ENCODE results near the gene INPP4B. TPM values are rescaled to one million over a fixed set of nuclear protein-coding genes. Genes with fewer than 3 reads are reported as not detected.

The INPP4B gene
- total and polyA plus RNA-seq, 9 donors, result 1.7 to 14.7 (median 10.7) TPM

DNA sequence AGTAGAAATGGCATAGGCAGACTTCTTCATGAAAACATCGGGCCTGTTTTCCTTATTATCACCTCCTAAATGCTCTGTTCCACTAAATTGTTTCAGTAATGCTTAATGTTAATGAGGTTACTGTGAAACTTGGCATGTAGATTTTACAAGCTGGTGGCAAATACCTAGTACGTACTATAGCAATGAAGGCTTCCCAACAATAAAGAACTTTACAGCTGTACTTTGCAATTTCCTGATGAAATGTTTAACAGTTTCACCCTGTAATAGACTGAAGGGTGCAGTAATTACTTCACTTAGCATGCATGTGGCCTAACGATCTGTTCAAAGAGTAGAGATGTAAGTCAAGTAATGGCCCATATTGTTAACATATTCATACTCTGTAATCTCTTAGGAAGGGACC is 685.0 kb downstream of the INPP4B start:
- no peak for TF ChIP-seq EP300 (IDR thresholded peaks at IDR 0.05)
- TF ChIP-seq POLR2A (IDR thresholded peaks at IDR 0.05), result no peak
- TF ChIP-seq, protein P1, sequence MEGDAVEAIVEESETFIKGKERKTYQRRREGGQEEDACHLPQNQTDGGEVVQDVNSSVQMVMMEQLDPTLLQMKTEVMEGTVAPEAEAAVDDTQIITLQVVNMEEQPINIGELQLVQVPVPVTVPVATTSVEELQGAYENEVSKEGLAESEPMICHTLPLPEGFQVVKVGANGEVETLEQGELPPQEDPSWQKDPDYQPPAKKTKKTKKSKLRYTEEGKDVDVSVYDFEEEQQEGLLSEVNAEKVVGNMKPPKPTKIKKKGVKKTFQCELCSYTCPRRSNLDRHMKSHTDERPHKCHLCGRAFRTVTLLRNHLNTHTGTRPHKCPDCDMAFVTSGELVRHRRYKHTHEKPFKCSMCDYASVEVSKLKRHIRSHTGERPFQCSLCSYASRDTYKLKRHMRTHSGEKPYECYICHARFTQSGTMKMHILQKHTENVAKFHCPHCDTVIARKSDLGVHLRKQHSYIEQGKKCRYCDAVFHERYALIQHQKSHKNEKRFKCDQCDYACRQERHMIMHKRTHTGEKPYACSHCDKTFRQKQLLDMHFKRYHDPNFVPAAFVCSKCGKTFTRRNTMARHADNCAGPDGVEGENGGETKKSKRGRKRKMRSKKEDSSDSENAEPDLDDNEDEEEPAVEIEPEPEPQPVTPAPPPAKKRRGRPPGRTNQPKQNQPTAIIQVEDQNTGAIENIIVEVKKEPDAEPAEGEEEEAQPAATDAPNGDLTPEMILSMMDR (IDR thresholded peaks at IDR 0.05), result no peak
- H3K27me3 ChIP-seq, result no peaks in the 10 kb centered on the region
- no peak overlapping the region for H3K27ac ChIP-seq
- no peaks in the 10 kb centered on the region for H3K4me1 ChIP-seq (ENCODE audit: insufficient read depth)
- WGBS, 3 donors, result 82 to 89% (median 85%) methylated on average over 3 of the region's 3 CpGs
- no peak overlapping the region for H3K4me3 ChIP-seq
- DNase-seq, result no peak
- intact Hi-C loops (cut with DNase I), result no loop called here
- no peaks in the 10 kb centered on the region for H3K36me3 ChIP-seq
- no peaks in the 10 kb centered on the region for H3K9me3 ChIP-seq

DNA sequence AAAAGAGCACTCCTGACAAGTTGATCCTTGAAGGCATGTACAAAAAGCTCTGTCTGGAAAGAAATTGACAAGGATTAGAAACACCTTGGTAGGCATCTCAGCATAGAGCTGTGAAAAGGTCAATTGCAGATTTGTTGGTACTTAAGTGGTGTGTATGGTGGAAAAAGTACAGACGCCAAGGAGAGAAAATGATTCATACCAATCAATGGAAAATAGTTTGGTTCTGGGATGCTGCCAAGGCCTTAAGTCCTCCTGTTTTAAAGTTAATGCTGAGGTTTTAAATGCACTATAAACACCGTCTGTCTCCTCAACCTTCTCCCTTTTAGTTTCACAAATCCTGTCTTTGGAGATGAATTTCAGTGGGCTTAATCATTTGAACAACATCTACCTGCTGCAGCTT is 685.6 kb downstream of the INPP4B start:
- no peak for DNase-seq
- no peaks in the 10 kb centered on the region for H3K4me1 ChIP-seq (ENCODE audit: insufficient read depth)
- WGBS, 3 donors, result 60 to 84% (median 76%) methylated on average over 2 of the region's 2 CpGs
- no peak overlapping the region for H3K4me3 ChIP-seq
- TF ChIP-seq EP300 (IDR thresholded peaks at IDR 0.05) (no peak), POLR2A (IDR thresholded peaks at IDR 0.05) (no peak)
- TF ChIP-seq, protein P1 (IDR thresholded peaks at IDR 0.05), result no peak
- no peaks in the 10 kb centered on the region for H3K9me3 ChIP-seq
- intact Hi-C loops (cut with DNase I), result no loop called here
- H3K27me3 ChIP-seq, result no peaks in the 10 kb centered on the region
- no peaks in the 10 kb centered on the region for H3K36me3 ChIP-seq
- H3K27ac ChIP-seq, result no peak overlapping the region

DNA sequence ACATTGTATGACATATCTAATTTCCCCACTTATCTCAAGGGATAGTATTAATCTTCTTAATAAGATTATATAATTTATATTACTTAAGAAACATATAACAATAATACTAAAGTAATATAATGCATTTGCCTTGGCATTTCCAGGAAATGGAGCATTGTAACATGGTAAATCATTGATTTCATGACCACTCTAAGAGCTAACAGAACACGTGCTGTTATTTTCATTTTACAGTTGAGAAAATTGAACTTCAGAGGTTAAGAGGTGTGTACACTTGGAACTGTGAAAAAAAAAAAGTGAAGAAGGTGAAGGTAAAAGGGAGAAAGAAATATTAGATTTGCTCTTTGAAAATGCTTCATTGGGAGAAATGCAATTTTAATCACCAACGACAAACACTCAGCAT is 687.1 kb downstream of the INPP4B start:
- intact Hi-C loops (cut with DNase I), result no loop called here
- no peaks in the 10 kb centered on the region for H3K27me3 ChIP-seq
- peaks cover 3% of the 10 kb centered on the region for H3K4me1 ChIP-seq (ENCODE audit: insufficient read depth)
- no peaks in the 10 kb centered on the region for H3K9me3 ChIP-seq
- no peak for DNase-seq
- WGBS, 3 donors, result 95 to 96% (median 95%) methylated on average over 2 of the region's 2 CpGs
- H3K27ac ChIP-seq, result no peak overlapping the region
- no peaks in the 10 kb centered on the region for H3K36me3 ChIP-seq
- no peak overlapping the region for H3K4me3 ChIP-seq
- TF ChIP-seq, protein P1 (IDR thresholded peaks at IDR 0.05), result no peak
- TF ChIP-seq EP300 (IDR thresholded peaks at IDR 0.05) (no peak), POLR2A (IDR thresholded peaks at IDR 0.05) (no peak)

DNA sequence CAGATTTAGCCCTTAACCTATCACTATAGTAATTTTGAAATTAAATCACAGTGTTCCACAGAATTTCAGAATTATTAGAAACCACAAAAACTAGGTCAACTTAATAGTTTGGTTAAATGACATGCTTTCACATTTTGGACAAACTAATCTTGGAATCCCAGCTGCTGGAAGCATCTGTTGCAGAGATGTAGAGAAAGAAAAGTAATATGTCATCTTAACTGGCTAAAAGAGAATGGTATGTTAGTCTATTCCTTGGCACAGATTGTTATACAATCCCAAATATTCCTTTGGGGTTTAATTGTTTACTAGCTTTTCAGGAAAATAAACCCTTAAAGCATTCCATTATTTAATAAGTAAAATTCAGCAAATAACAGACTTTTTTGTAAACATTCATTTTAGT is 689.8 kb downstream of the INPP4B start:
- Histone ChIP-seq H3K36me3 (no peaks in the 10 kb centered on the region), H3K4me1 (ENCODE audit: insufficient read depth) (peaks cover 3% of the 10 kb centered on the region), H3K27me3 (no peaks in the 10 kb centered on the region), H3K4me3 (no peak overlapping the region), H3K27ac (no peak overlapping the region), H3K9me3 (no peaks in the 10 kb centered on the region)
- TF ChIP-seq, protein P1 (IDR thresholded peaks at IDR 0.05), result no peak
- TF ChIP-seq POLR2A (IDR thresholded peaks at IDR 0.05) (no peak), EP300 (IDR thresholded peaks at IDR 0.05) (no peak)
- intact Hi-C loops (cut with DNase I), result no loop called here
- no peak for DNase-seq

DNA sequence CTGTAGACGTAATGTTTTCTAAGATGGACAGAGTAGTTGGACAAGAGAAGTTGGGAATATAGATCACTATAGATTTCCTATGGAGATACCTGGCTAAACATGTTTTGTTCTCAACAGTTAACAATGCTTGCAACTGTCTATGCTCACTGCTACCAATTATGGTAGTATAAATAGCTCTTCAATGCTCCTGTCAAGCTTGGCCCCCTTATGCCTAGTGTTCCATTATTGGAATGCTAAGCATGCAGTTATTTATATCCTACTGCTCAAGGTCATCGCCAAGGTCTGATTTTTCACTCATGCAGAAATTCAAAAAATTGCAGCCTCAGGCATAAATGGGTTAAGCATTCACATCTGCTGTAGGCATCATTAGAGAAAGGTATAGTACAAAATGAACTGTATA is 690.8 kb downstream of the INPP4B start:
- Histone ChIP-seq H3K4me3 (no peak overlapping the region), H3K4me1 (ENCODE audit: insufficient read depth) (peaks cover 3% of the 10 kb centered on the region), H3K27ac (no peak overlapping the region), H3K27me3 (no peaks in the 10 kb centered on the region), H3K36me3 (no peaks in the 10 kb centered on the region), H3K9me3 (no peaks in the 10 kb centered on the region)
- TF ChIP-seq POLR2A (IDR thresholded peaks at IDR 0.05) (no peak), EP300 (IDR thresholded peaks at IDR 0.05) (no peak)
- TF ChIP-seq, protein P1 (IDR thresholded peaks at IDR 0.05), result no peak
- WGBS, 3 donors, result 55 to 69% (median 60%) methylated on average over 2 of the region's 2 CpGs
- intact Hi-C loops (cut with DNase I), result no loop called here
- no peak for DNase-seq

Data from ovary (tissue), 9 donors.